ENCODE measurements around the gene GFRA4. TPM values are rescaled to one million over a fixed set of nuclear protein-coding genes. Genes with fewer than 3 reads are reported as not detected.

The GFRA4 gene
- total RNA-seq, 1 experiment from 2014 or later: not detected

- POLR2A ChIA-PET (ENCODE audit: unreplicated experiment): interaction anchor here (0.7 kb wide), 1 partner anchor 214 kb away, joined by 4 read pairs; no protein-coding TSS in a partner anchor
- CTCF ChIA-PET: no interaction called here
Measured at GRCh38 chr20:3640259-3640658, 22.9 kb downstream of the GFRA4 start.

GRCh38 chr20:3635346-3635745 is 27.9 kb downstream of the GFRA4 start:
- ChIA-PET POLR2A (ENCODE audit: unreplicated experiment) (no interaction called here), CTCF (no interaction called here)
- Histone ChIP-seq H3K79me2 (ENCODE audit: low read length) (no peaks in the 10 kb centered on the region), H3K4me3 (ENCODE audit: low read length) (no peak overlapping the region), H3K4me2 (ENCODE audit: low read length) (no peak overlapping the region), H3K9ac (ENCODE audit: low read length) (no peak overlapping the region), H3K9me2 (replicated peaks; ENCODE audit: low read length) (no peaks in the 10 kb centered on the region), H3K36me3 (ENCODE audit: low read depth, low read length) (peaks cover 5% of the 10 kb centered on the region), H3K27ac (ENCODE audit: low read length) (no peak overlapping the region), H2AFZ (ENCODE audit: low read length) (no peak overlapping the region), H3F3A (ENCODE audit: low read length, unreplicated experiment) (no peaks in the 10 kb centered on the region), H3K9me3 (ENCODE audit: low read length) (no peaks in the 10 kb centered on the region), H4K20me1 (ENCODE audit: low read length) (no peaks in the 10 kb centered on the region), H3K4me1 (ENCODE audit: insufficient read depth, low read length) (no peaks in the 10 kb centered on the region), H3K27me3 (ENCODE audit: low read length) (no peaks in the 10 kb centered on the region)
- no peak for ATAC-seq
- TF ChIP-seq CTCF (conservative IDR thresholded peaks at IDR 0.05; ENCODE audit: low read depth, low read length) (no peak), EZH2 (IDR thresholded peaks at IDR 0.05; ENCODE audit: low read length, unreplicated experiment) (no peak), EZH2phosphoT487 (IDR thresholded peaks at IDR 0.05; ENCODE audit: borderline replicate concordance, low read length) (no peak)
- intact Hi-C loops (cut with micrococcal nuclease): no loop called here
- no peak for DNase-seq
- BruUV-seq (replicated peaks): no TSS peak

More at GRCh38 chr20:3640259-3640658, 22.9 kb downstream of the GFRA4 start:
- no peak overlapping the region for H3K4me3 ChIP-seq (ENCODE audit: low read length)
- H3K27ac ChIP-seq (ENCODE audit: low read length): no peak overlapping the region
- no peak overlapping the region for H3K4me2 ChIP-seq (ENCODE audit: low read length)
- TF ChIP-seq EZH2 (IDR thresholded peaks at IDR 0.05; ENCODE audit: low read length, unreplicated experiment) (no peak), CTCF (conservative IDR thresholded peaks at IDR 0.05; ENCODE audit: low read depth, low read length) (no peak), EZH2phosphoT487 (IDR thresholded peaks at IDR 0.05; ENCODE audit: borderline replicate concordance, low read length) (no peak)
- intact Hi-C loops (cut with micrococcal nuclease): no loop called here
- BruUV-seq (replicated peaks): no TSS peak
- no peaks in the 10 kb centered on the region for H3K79me2 ChIP-seq (ENCODE audit: low read length)
- DNase-seq: no peak
- H3K4me1 ChIP-seq (ENCODE audit: insufficient read depth, low read length): peaks cover 2% of the 10 kb centered on the region
- H3K9me2 ChIP-seq (replicated peaks; ENCODE audit: low read length): no peaks in the 10 kb centered on the region
- peaks cover 5% of the 10 kb centered on the region; the same call in 1 of the 2 replicates for H3K36me3 ChIP-seq (ENCODE audit: low read depth, low read length)
- H3K27me3 ChIP-seq (ENCODE audit: low read length): no peaks in the 10 kb centered on the region
- H2AFZ ChIP-seq (ENCODE audit: low read length): no peak overlapping the region
- no peaks in the 10 kb centered on the region for H4K20me1 ChIP-seq (ENCODE audit: low read length)
- no peak for ATAC-seq
- H3K9me3 ChIP-seq (ENCODE audit: low read length): no peaks in the 10 kb centered on the region
- H3K9ac ChIP-seq (ENCODE audit: low read length): no peak overlapping the region
- no peaks in the 10 kb centered on the region for H3F3A ChIP-seq (ENCODE audit: low read length, unreplicated experiment)

- no peak overlapping the region for H3K4me3 ChIP-seq (ENCODE audit: low read length)
- H3K4me1 ChIP-seq (ENCODE audit: insufficient read depth, low read length): no peaks in the 10 kb centered on the region
- H3K79me2 ChIP-seq (ENCODE audit: low read length): no peaks in the 10 kb centered on the region
- no peak overlapping the region for H3K9ac ChIP-seq (ENCODE audit: low read length)
- intact Hi-C loops (cut with micrococcal nuclease): no loop called here
- no peak overlapping the region for H2AFZ ChIP-seq (ENCODE audit: low read length)
- H4K20me1 ChIP-seq (ENCODE audit: low read length): no peaks in the 10 kb centered on the region
- ATAC-seq (no peak), DNase-seq (no peak)
- TF ChIP-seq EZH2 (IDR thresholded peaks at IDR 0.05; ENCODE audit: low read length, unreplicated experiment): no peak
- TF ChIP-seq EZH2phosphoT487 (IDR thresholded peaks at IDR 0.05; ENCODE audit: borderline replicate concordance, low read length): no peak
- TF ChIP-seq CTCF (conservative IDR thresholded peaks at IDR 0.05; ENCODE audit: low read depth, low read length): no peak
- H3K9me3 ChIP-seq (ENCODE audit: low read length): no peaks in the 10 kb centered on the region
- H3K27me3 ChIP-seq (ENCODE audit: low read length): no peaks in the 10 kb centered on the region
- no peaks in the 10 kb centered on the region; the same call in 1 of the 2 replicates for H3K36me3 ChIP-seq (ENCODE audit: low read depth, low read length)
- ChIA-PET POLR2A (ENCODE audit: unreplicated experiment) (no interaction called here), CTCF (no interaction called here)
- H3K4me2 ChIP-seq (ENCODE audit: low read length): no peak overlapping the region
- BruUV-seq (replicated peaks): no TSS peak
- no peaks in the 10 kb centered on the region for H3F3A ChIP-seq (ENCODE audit: low read length, unreplicated experiment)
- no peak overlapping the region for H3K27ac ChIP-seq (ENCODE audit: low read length)
- no peaks in the 10 kb centered on the region for H3K9me2 ChIP-seq (replicated peaks; ENCODE audit: low read length)
Measured at GRCh38 chr20:3633913-3634478, 29.2 kb downstream of the GFRA4 start.
